ENCODE data around the gene FAM124A.

Gene FAM124A

GRCh38 chr13:51331354-51331861 is 109.2 kb downstream of the FAM124A start:
- Mint-ChIP-seq H3K27ac (no peak overlapping the region), H3K9me3 (no peaks in the 10 kb centered on the region), H3K36me3 (ENCODE audit: low read depth) (no peaks in the 10 kb centered on the region), H3K4me3 (no peak overlapping the region), H3K4me1 (ENCODE audit: low read depth) (peaks cover 13% of the 10 kb centered on the region), H3K27me3 (ENCODE audit: low read depth) (peaks cover 4% of the 10 kb centered on the region)

GRCh38 chr13:51332566-51333361 is 110.6 kb downstream of the FAM124A start:
- Mint-ChIP-seq H3K4me1 (ENCODE audit: low read depth) (peaks cover 13% of the 10 kb centered on the region), H3K4me3 (no peak overlapping the region), H3K9me3 (no peaks in the 10 kb centered on the region), H3K27me3 (ENCODE audit: low read depth) (peaks cover 4% of the 10 kb centered on the region), H3K36me3 (ENCODE audit: low read depth) (no peaks in the 10 kb centered on the region), H3K27ac (no peak overlapping the region)

GRCh38 chr13:51333421-51333820 is 111.2 kb downstream of the FAM124A start:
- Mint-ChIP-seq H3K4me1 (ENCODE audit: low read depth) (peaks cover 13% of the 10 kb centered on the region), H3K9me3 (no peaks in the 10 kb centered on the region), H3K36me3 (ENCODE audit: low read depth) (no peaks in the 10 kb centered on the region), H3K4me3 (no peak overlapping the region), H3K27ac (no peak overlapping the region), H3K27me3 (ENCODE audit: low read depth) (peaks cover 4% of the 10 kb centered on the region)

- peaks cover 4% of the 10 kb centered on the region for H3K27me3 Mint-ChIP-seq (ENCODE audit: low read depth)
- no peak overlapping the region for H3K4me3 Mint-ChIP-seq
- no peak overlapping the region for H3K27ac Mint-ChIP-seq
- peaks cover 13% of the 10 kb centered on the region for H3K4me1 Mint-ChIP-seq (ENCODE audit: low read depth)
- H3K36me3 Mint-ChIP-seq (ENCODE audit: low read depth): no peaks in the 10 kb centered on the region
- no peaks in the 10 kb centered on the region for H3K9me3 Mint-ChIP-seq
These were observed 111.6 kb downstream of the FAM124A start for GRCh38 chr13:51333826-51334225.

Data from T-helper 1 cell treated with Interleukin-12 subunit alpha and Interleukin-12 subunit beta and Interleukin-4 antibody, amounts not matched to agents 30 μg/mL and 1 μg/mL, for 36 hours (primary cell).